ENCODE data around the gene LAIR2.

The LAIR2 gene

DNA sequence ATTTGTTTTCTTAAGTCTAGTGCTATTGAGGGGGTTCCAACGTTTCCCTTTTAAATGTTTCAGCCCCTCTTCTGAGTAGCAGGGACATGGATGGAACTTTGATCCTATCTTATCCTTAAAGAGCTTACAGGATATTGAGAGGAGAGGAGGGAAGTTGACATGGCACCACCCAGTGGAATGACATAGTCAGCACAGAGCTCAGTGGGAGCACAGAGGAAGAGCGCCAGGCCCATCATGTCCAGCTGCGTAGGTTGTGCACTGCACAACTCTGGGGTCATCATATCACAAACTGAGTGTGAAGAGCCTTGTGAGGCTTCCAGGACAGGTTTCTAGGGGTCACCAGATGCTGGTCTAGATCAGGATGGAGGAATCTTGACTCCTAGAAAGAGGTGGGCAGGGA lies 25.0 kb upstream of the LAIR2 start:
- no peak overlapping the region for H3K4me3 ChIP-seq (ENCODE audit: low read length)
- no peak for DNase-seq (ENCODE audit: low read depth)
- TF ChIP-seq, protein P1, sequence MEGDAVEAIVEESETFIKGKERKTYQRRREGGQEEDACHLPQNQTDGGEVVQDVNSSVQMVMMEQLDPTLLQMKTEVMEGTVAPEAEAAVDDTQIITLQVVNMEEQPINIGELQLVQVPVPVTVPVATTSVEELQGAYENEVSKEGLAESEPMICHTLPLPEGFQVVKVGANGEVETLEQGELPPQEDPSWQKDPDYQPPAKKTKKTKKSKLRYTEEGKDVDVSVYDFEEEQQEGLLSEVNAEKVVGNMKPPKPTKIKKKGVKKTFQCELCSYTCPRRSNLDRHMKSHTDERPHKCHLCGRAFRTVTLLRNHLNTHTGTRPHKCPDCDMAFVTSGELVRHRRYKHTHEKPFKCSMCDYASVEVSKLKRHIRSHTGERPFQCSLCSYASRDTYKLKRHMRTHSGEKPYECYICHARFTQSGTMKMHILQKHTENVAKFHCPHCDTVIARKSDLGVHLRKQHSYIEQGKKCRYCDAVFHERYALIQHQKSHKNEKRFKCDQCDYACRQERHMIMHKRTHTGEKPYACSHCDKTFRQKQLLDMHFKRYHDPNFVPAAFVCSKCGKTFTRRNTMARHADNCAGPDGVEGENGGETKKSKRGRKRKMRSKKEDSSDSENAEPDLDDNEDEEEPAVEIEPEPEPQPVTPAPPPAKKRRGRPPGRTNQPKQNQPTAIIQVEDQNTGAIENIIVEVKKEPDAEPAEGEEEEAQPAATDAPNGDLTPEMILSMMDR (conservative IDR thresholded peaks at IDR 0.05; ENCODE audit: low read depth, low read length): no peak

DNA sequence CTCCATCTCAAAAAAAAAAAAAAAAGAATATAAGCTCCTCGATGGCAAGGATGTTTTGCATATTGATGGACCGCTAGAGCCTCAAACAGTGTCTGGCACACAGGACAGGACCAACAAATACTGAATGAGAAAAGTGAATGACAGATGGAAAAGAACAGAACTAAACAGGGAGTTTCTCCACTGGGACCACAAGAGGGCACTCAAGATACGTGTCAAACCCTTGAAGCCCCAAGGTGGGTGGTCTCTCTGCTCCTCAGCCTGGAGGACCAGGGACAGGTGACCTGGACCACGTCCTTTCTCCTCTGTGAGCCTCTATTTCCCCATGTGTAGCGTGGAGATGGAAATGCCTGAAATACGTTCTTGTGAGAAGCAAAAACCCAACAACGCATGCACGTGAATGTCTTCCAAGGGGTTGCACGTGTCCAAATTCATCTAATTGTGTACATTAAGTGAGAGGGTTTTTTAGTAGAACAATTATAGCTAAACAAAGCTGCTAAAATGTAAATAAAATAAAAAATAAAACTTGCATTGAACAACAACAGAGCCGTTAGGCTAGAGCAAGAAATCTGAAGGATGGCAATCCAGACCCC lies 23.9 kb upstream of the LAIR2 start:
- no peak overlapping the region for H3K4me3 ChIP-seq (ENCODE audit: low read length)
- DNase-seq (ENCODE audit: low read depth): no peak
- TF ChIP-seq, protein P1 (conservative IDR thresholded peaks at IDR 0.05; ENCODE audit: low read depth, low read length): peak; percentile 76

DNA sequence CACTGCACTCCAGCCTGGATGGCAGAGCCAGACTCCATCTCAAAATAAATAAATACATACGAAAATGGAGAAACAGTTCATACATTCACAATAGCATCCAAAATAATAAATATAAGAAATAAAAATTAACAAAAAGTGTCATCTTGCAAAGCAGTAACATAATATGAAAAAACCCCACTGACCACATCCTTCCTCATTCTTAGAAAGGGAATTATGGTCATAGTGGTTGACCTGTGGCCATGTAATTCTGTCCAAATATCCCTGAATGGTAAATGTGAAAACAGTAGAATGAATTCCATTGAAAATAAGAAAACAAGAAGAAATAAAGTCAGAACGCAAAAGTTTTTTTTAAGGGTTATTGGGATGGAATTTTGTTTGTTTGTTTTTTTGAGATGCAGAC lies 22.6 kb upstream of the LAIR2 start:
- no peak for DNase-seq (ENCODE audit: low read depth)
- TF ChIP-seq, protein P1 (conservative IDR thresholded peaks at IDR 0.05; ENCODE audit: low read depth, low read length): no peak
- no peak overlapping the region for H3K4me3 ChIP-seq (ENCODE audit: low read length)

DNA sequence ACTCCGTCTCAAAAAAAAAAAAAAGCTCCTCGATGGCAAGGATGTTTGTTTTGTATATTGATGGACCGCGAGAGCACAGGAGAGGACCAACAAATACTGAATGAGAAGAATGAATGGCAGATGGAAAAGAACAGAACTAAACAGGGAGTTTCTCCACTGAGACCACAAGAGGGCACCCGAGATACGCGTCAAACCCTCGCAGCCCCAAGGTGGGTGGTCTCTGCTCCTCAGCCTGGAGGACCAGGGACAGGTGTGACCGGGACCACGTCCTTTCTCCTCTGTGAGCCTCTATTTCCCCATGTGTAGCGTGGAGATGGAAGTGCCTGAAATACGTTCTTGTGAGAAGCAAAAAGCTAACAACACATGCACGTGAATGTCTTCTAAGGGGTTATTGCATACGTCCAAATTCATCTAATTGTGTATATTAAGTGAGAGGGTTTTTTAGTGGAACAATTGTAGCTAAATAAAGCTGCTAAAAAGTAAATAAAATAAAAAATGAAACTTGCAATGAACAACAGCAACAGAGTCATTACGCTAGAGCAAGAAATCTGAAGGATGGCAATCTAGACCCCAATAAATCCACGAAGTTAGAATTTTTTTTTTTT lies 21.2 kb upstream of the LAIR2 start:
- no peak for DNase-seq (ENCODE audit: low read depth)
- TF ChIP-seq, protein P1 (conservative IDR thresholded peaks at IDR 0.05; ENCODE audit: low read depth, low read length): peak; percentile 81
- H3K4me3 ChIP-seq (ENCODE audit: low read length): no peak overlapping the region

DNA sequence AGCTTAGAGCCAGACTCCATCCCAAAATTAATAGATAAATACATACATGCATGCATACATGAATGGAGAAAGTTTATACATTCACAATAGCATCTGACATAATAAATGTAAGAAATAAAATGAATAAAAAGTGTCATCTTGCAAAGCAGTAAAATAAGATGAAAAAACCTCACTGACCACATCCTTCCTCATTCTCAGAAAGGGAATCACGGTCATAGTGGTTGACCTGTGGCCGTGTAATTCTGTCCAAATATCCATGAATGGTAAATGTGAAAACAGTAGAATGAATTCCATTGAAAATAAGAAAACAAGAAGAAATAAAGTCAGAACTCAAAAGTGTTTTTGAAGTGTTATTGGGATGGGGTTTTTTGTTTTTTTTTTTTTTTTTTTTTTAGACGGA lies 19.7 kb upstream of the LAIR2 start:
- TF ChIP-seq, protein P1 (conservative IDR thresholded peaks at IDR 0.05; ENCODE audit: low read depth, low read length): no peak
- no peak for DNase-seq (ENCODE audit: low read depth)

DNA sequence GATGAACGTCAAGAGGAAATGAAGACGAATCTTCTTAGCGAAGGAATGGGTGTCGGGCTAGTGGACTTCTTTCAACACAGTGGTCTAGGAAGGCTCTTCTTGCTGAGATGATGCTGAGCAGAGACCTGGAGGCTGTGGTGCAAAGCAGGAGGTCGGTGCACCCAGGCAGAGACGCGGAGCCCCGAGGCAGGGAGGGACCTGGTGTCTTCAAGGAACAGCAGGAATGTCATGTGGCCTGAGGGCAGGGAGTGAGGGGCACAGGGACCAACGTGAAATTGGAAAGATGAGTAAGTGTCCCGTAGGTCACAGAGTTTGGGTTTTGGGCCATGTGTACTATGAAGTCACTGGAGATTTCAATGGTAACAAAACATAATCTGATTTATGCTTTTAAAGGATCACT lies 18.2 kb upstream of the LAIR2 start:
- no peak for DNase-seq (ENCODE audit: low read depth)
- no peak overlapping the region for H3K4me3 ChIP-seq (ENCODE audit: low read length)
- TF ChIP-seq, protein P1 (conservative IDR thresholded peaks at IDR 0.05; ENCODE audit: low read depth, low read length): no peak

More for the DNA sequence above, 19.7 kb upstream of the LAIR2 start:
- no peak overlapping the region for H3K4me3 ChIP-seq (ENCODE audit: low read length)

DNA sequence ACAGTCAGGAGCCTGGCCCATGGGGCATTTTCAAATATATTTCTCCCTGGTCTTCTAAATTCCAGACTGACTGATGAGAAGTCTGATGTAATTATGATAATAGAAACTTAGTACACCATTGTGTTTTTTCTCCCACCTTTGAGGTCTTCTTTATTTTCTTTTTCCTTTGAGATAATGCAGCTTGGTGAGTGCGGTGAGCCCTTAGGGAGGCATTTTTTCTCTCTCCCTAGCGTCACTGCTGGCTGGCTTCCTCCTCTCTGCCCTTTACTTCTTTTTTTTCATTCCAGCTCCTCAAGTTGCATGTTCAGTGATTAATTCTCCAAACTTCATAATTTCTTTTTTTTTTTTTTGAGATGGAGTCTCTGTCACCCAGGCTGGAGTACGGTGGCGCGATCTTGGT lies 16.8 kb upstream of the LAIR2 start:
- no peak overlapping the region for H3K4me3 ChIP-seq (ENCODE audit: low read length)
- DNase-seq (ENCODE audit: low read depth): no peak
- TF ChIP-seq, protein P1 (conservative IDR thresholded peaks at IDR 0.05; ENCODE audit: low read depth, low read length): no peak
